ENCODE results near the gene HECW1.
"Not testable (repeated sequence)": the region's sequence is repeated elsewhere in the genome, so short reads cannot be mapped to it uniquely, and the experiment has no call there.

The HECW1 gene

GRCh38 chr7:43208242-43208641 is 95.8 kb downstream of the HECW1 start:
- no peak for DNase-seq (ENCODE audit: low read depth in 2 of 2)

GRCh38 chr7:43210539-43210938 is 98.1 kb downstream of the HECW1 start:
- not testable (repeated sequence) for DNase-seq (ENCODE audit: low read depth in 2 of 2)

- no peak for DNase-seq (ENCODE audit: low read depth in 2 of 2)
Measured at GRCh38 chr7:43211286-43211685, 98.8 kb downstream of the HECW1 start.

- DNase-seq (ENCODE audit: low read depth in 2 of 2) = no peak
Measured at GRCh38 chr7:43211693-43212092, 99.2 kb downstream of the HECW1 start.

- no peak for DNase-seq (ENCODE audit: low read depth in 2 of 2)
Measured at GRCh38 chr7:43212921-43213320, 100.5 kb downstream of the HECW1 start.

- DNase-seq (ENCODE audit: low read depth in 2 of 2) = no peak
Measured at GRCh38 chr7:43215061-43215460, 102.6 kb downstream of the HECW1 start.

GRCh38 chr7:43217055-43217454 is 104.6 kb downstream of the HECW1 start:
- no peak for DNase-seq (ENCODE audit: low read depth in 2 of 2)

GRCh38 chr7:43218901-43219300 is 106.5 kb downstream of the HECW1 start:
- not testable (repeated sequence) for DNase-seq (ENCODE audit: low read depth in 2 of 2)

- no peak for DNase-seq (ENCODE audit: low read depth in 2 of 2)
Measured at GRCh38 chr7:43220250-43220649, 107.8 kb downstream of the HECW1 start.

- DNase-seq (ENCODE audit: low read depth in 2 of 2) = no peak
Measured at GRCh38 chr7:43220742-43221141, 108.3 kb downstream of the HECW1 start.

GRCh38 chr7:43229801-43230200 is 117.4 kb downstream of the HECW1 start:
- no peak for DNase-seq (ENCODE audit: low read depth in 2 of 2)

- DNase-seq (ENCODE audit: low read depth in 2 of 2) = no peak
Measured at GRCh38 chr7:43232366-43232765, 119.9 kb downstream of the HECW1 start.

- no peak for DNase-seq (ENCODE audit: low read depth in 2 of 2)
Measured at GRCh38 chr7:43234073-43234472, 121.6 kb downstream of the HECW1 start.

GRCh38 chr7:43234968-43235367 is 122.5 kb downstream of the HECW1 start:
- DNase-seq (ENCODE audit: low read depth in 2 of 2) = no peak

GRCh38 chr7:43240565-43240964 is 128.1 kb downstream of the HECW1 start:
- no peak for DNase-seq (ENCODE audit: low read depth in 2 of 2)

- DNase-seq (ENCODE audit: low read depth in 2 of 2) = no peak
Measured at GRCh38 chr7:43242628-43243255, 130.3 kb downstream of the HECW1 start.

GRCh38 chr7:43244232-43244631 is 131.8 kb downstream of the HECW1 start:
- no peak for DNase-seq (ENCODE audit: low read depth in 2 of 2)

GRCh38 chr7:43244784-43245183 is 132.3 kb downstream of the HECW1 start:
- no peak for DNase-seq (ENCODE audit: low read depth in 2 of 2)

- DNase-seq (ENCODE audit: low read depth in 2 of 2) = no peak
Measured at GRCh38 chr7:43247757-43248156, 135.3 kb downstream of the HECW1 start.

- no peak for DNase-seq (ENCODE audit: low read depth in 2 of 2)
Measured at GRCh38 chr7:43248553-43248952, 136.1 kb downstream of the HECW1 start.

- DNase-seq (ENCODE audit: low read depth in 2 of 2) = no peak
Measured at GRCh38 chr7:43248961-43249822, 136.7 kb downstream of the HECW1 start.

GRCh38 chr7:43249823-43250145 is 137.3 kb downstream of the HECW1 start:
- no peak for DNase-seq (ENCODE audit: low read depth in 2 of 2)

All from stimulated activated CD4-positive, alpha-beta T cell treated with anti-CD3 and anti-CD28 coated beads, Interleukin-1b, Interleukin-23, amount 100 ng/mL, for 4 hours (primary cell).